Left renal cortex interstitium (tissue), 4 donors: ENCODE measurements around the gene CDH12. TPM values are rescaled to one million over a fixed set of nuclear protein-coding genes. Genes with fewer than 3 reads are reported as not detected.

ENCODE experiments used
- DNase-seq, 4 donors: peaks; one replicate each; pipeline ENCODE4 v3.0.0-alpha.2; 2013; ENCODE audit warnings: low read depth in 4 of 4, low spot score in 2 of 4, missing footprints in 1 of 4
- polyA plus RNA-seq, 4 donors: library from polyadenylated mRNA; unstranded; fragments of 120-200 nt; gene quantifications; one replicate each; pipeline ENCODE4 v1.2.1, GENCODE V29; 2013; ENCODE audit not compliant: insufficient read length in 4 of 4

The CDH12 gene
- polyA plus RNA-seq, 4 donors: 5.7 to 7.1 (median 6.4) TPM

- DNase-seq: no peak
Measured at GRCh38 chr5:21882074-21882745, 970.9 kb downstream of the CDH12 start.

GRCh38 chr5:21880164-21880563, 973.0 kb downstream of the CDH12 start:
- no peak for DNase-seq

GRCh38 chr5:21862986-21863385, 990.2 kb downstream of the CDH12 start:
- no peak for DNase-seq

GRCh38 chr5:21858441-21858840, 994.7 kb downstream of the CDH12 start:
- no peak for DNase-seq

GRCh38 chr5:21856987-21857386, 996.2 kb downstream of the CDH12 start:
- no peak for DNase-seq

DNA sequence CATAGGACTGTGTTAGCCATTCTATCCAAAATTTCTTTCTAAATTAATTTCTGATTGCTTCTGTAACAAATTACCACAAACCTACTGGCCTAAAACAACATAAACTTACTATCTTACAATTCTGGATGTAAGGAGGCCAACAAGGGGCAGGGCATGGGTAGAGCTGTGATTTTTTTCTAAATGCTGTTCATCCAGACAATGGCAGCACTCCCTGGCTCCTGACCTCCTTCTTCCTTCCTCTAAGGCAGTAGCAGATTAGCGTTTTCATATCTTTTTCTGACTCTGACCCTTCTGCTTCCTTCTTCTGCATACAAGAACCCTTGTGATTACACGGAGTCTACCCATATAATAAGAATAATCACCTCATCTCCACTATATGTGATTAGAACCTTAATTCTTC, 1005.8 kb downstream of the CDH12 start:
- no peak for DNase-seq

DNA sequence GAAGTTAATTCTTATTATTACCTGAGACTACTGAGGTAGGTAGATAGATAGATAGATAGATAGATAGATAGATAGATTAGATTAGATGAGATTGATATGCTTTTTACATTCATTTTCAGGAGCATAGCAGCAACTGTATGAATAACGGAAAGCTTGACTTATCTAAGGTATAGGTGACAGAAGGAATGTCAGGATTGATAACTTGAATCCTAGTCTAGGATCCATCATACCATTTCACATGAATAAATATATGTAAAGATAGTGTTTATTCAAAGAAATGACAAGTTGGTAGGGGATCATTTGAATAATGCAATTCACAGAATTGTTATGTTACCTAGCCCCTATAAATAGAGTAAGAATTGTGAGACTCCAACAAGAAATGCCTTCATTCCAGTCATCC, 1008.2 kb downstream of the CDH12 start:
- DNase-seq: no peak

DNA sequence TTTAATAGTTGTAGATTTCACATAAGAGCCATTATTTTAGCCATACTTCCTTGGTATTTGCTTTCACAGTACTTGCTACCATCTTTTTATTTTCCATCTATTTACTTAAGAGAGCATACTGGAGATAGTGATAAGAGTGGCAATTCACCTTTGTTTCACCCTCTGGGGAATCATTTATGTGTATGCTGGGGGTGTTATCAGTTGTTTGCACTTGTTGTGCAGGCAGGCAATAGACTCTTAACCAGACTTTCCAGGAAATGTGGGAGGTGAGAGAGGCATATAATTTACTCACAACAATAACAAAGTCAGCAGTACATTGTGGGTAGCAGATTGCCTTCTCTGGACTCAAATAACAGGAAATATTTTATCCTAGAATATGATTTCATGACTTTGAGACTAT, 1018.3 kb downstream of the CDH12 start:
- no peak for DNase-seq

DNA sequence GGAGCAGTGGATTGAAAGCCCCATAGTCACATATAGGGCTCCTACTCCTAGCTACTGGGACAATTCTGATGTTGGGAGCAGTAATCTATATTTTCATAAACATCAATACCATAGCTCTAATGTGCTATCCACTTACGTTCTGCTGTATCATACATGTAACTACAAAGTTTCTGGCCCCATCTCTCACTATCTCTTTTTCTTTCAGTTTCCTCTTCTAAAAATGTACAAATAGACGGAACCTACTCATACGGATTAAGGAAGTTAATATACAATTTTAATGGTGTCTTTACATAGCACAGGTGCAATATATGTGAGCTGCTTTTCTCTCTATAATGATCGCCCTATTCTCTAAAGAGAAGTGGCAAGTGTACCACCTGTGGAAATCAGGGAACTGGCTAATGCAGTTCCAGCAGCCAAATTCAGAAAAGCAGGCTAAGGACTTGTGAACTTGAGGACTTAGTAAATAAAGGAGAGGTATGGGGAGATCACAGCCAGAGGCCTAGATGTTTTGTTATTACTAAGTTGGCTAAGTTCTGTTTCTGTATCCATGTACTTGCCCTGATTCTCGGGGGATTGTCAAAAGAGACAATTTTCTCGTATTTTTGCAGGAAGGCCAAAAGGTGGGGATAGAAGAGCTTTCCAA, 1021.9 kb downstream of the CDH12 start:
- DNase-seq: no peak

DNA sequence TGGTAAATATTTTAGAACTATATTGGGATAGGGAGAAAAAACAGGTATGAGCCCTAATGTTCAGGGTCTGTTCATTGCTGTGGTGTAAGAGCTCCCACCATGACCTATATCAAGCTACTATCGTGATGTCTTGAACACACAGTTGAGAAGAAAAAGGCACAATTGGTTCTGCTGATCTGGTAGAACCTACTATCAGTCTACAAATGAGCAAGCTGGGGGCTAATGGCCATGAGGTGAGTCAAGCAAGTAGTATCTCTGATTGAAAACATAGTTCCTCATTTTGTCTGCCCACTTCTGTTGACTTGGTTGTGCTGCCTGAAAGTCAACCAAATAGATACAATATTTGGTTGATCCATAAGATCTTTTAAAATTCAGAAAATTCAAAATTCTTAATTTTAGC, 1026.3 kb downstream of the CDH12 start:
- DNase-seq: no peak

- no peak for DNase-seq
Measured at GRCh38 chr5:21823588-21823987, 1029.6 kb downstream of the CDH12 start.

DNA sequence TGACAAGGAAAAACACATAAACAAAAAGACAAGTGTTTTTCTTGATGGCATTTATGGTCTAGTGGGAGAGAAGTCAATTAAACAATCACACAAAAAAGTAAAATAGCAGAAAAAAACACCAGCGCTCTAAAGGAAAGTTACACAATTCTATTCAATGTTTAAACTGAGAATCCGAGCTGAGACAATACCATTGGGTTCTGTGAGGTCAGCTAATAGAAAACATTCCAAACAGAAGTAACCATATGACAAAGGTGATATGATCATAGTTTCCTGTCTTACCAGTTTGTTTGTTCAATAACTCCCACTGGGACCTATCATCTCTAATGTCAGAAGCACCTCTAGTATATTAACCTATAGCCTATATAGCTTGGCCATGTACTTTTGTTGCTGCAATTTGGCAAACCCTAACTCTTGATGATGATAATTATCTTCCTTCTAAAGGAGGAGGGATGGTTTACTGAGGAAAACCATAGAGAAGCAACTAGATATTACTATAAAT, 1030.0 kb downstream of the CDH12 start:
- DNase-seq: no peak

GRCh38 chr5:21820527-21820926, 1032.6 kb downstream of the CDH12 start:
- DNase-seq: no peak

GRCh38 chr5:21818370-21818720, 1034.8 kb downstream of the CDH12 start:
- no peak for DNase-seq

DNA sequence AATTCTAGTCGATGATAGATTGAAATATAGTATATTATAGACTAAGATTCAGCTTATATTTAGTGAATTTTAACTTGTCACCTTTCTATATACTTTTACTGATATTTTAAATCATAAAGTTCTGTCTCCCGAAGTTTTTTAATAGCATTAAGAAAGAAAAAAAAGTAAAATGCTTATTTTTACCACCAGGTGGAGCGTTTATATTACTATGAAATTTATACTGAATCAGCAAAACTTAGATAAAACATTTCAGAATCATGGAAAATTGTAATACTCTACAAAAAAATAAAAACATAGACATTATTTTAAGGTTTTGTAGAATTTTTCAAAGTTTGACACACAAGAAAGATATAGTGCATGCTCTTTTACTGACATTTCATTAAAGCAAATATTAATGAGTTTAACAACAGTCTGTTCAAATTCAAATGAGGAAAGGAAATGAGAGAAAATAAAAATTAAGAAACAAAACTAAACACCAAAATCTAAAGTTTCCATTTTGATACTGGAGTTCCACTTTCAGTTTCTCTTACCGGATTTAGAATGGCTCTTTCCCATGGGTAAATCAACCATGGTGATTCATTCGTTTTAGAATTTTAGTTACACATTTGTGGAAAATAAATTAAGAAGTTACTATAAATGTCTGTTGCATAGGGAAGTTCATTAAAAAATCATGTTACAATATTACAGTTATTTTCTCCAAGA, 1035.3 kb downstream of the CDH12 start:
- no peak for DNase-seq

DNA sequence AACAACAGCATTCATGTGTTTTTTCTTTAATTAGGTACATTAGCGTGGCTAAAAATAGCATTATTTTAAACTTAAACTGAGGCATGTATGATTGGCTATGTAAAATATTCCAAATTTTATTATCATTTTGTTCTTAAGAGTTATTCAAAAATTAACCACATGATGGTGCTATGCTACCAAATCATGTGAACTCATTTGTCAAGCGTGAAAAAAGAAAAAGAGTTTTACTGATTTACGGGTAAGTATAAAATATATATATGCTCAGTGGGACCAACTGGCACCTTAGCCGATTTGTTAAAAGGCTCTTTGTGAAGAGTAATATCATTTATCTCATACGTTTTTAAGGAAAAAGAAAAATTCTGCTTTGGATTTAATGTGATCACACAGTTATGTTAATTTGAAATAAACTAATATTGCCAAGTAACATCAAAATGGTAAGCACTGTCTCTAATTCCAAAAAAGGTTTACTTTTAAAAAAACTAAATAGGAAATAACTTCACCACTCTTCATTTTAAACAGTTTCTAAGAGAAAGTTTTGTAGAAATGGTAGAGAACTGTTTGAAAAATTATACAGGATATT, 1042.3 kb downstream of the CDH12 start:
- DNase-seq: peak in 1 of 4 donors; percentile 8

- no peak for DNase-seq
Measured at GRCh38 chr5:21809611-21810010, 1043.5 kb downstream of the CDH12 start.

GRCh38 chr5:21807953-21808352, 1045.2 kb downstream of the CDH12 start:
- DNase-seq: no peak

- DNase-seq: no peak
Measured at GRCh38 chr5:21806943-21807342, 1046.2 kb downstream of the CDH12 start.

DNA sequence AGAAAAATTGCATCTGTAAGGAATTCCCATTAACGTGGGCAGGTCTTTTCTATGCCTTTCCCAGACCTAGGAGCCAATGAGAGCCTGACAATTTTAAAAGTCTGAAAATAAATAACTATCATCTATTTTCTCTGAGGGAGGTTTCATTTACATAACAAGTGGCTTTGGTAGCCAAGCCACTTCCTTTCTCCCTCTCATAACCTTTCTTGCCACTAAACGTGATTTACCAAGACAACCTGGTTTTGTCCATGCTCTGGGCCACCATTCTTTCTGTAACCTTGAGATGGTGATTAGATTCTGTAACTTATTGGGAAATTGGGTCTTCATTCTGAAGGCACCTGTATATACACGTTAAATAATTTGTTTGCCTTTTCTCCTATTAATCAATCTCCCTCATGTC, 1046.9 kb downstream of the CDH12 start:
- no peak for DNase-seq

DNA sequence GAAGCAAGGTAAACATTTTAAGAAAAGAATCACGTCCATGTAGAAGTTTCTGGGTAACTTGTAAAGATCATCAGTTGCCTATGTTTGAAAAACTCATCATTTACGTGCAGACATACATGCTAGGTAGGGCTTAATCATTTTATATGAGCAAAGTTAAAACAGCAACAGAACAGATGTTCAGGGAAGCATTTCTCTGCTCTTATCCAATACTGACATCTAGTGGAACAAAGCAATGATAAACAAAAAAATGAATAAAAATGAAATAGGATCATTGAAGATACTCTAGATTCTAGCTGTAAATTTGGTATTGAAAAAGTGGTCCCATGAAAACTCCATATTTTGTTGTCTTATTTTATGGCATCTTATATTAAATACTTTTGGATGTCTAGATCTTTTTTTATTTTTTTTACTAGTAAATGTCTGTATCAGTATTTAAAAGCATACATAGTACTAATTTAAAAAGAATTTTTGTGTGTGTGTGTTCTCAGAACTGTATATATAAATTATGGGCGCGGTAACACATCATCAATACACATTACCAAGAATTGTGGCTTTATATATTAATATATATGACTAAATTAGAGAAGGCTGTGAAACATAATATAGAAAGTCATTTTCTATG, 1050.2 kb downstream of the CDH12 start:
- DNase-seq: peak in 3 of 4 donors; percentile 4 to 23 (median 13)
